MCF 10A (cell line): ENCODE measurements around the gene SLC35A5. TPM values are rescaled to one million over a fixed set of nuclear protein-coding genes. Genes with fewer than 3 reads are reported as not detected.
"Not testable (repeated sequence)": the region's sequence is repeated elsewhere in the genome, so short reads cannot be mapped to it uniquely, and the experiment has no call there.

Experiments
- BruUV-seq: library from RNA; stranded (reverse); fragments of 400-500 nt; replicated peaks from 2 replicates; lab custom pipeline; 2021; lab: Mats Ljungman, UMichigan
- CTCF ChIA-PET: fragments of 300-600 bp; sonication (Branson Sonifier 250); formaldehyde crosslinking; extraction: SDS; loops from one replicate; lab custom pipeline; 2021; ENCODE audit warnings: antibody characterized with exemption, inconsistent platforms; lab: Yijun Ruan, JAX
- POLR2A ChIA-PET: fragments of 300-600, 350-650 bp; sonication (Branson Sonifier 250); formaldehyde crosslinking; extraction: SDS; loops from one replicate; lab custom pipeline; 2020; ENCODE audit warnings: antibody characterized with exemption, inconsistent platforms; lab: Yijun Ruan, JAX
- DNase-seq: peaks from one replicate; pipeline ENCODE4 v3.0.0-alpha.2; 2018; ENCODE audit not compliant: unreplicated experiment
- H3K27ac Mint-ChIP-seq: one replicate; pipeline ENCODE4 v1.8.0; 2022; ENCODE audit warnings: mild to moderate bottlenecking, low read depth, mixed read lengths; ENCODE audit not compliant: unreplicated experiment
- H3K27me3 Mint-ChIP-seq: one replicate; pipeline ENCODE4 v1.8.0; 2022; ENCODE audit warnings: mixed read lengths; ENCODE audit not compliant: insufficient read depth, unreplicated experiment
- H3K36me3 Mint-ChIP-seq: one replicate; pipeline ENCODE4 v1.8.0; 2022; ENCODE audit warnings: mild to moderate bottlenecking, moderate library complexity, mixed read lengths; ENCODE audit not compliant: insufficient read depth, unreplicated experiment
- H3K4me1 Mint-ChIP-seq: one replicate; pipeline ENCODE4 v1.8.0; 2022; ENCODE audit warnings: mixed read lengths; ENCODE audit not compliant: insufficient read depth, unreplicated experiment
- H3K4me3 Mint-ChIP-seq: one replicate; pipeline ENCODE4 v1.8.0; 2022; ENCODE audit warnings: mild to moderate bottlenecking, moderate library complexity, mixed read lengths; ENCODE audit not compliant: unreplicated experiment
- H3K9me3 Mint-ChIP-seq: one replicate; pipeline ENCODE4 v1.8.0; 2022; ENCODE audit warnings: mixed read lengths; ENCODE audit not compliant: unreplicated experiment
- intact Hi-C: fragments of 100-400 bp; cut with micrococcal nuclease; formaldehyde crosslinking; loops from 2 replicates; pipeline ENCODE4 v1.14.1; 2022
- total RNA-seq: library from RNA; stranded (reverse); gene quantifications from 2 replicates; pipeline ENCODE4 v1.2.3, GENCODE V29; 2022
- TF ChIP-seq, protein P1 (sequence below): fragments of 200-600 bp; IDR thresholded peaks from one replicate; pipeline ENCODE4 v1.8.0; 2022; ENCODE audit warnings: antibody characterized with exemption, mild to moderate bottlenecking; ENCODE audit not compliant: unreplicated experiment

The SLC35A5 gene
- total RNA-seq, 1 experiment from 2014 or later: 26.7 TPM

DNA sequence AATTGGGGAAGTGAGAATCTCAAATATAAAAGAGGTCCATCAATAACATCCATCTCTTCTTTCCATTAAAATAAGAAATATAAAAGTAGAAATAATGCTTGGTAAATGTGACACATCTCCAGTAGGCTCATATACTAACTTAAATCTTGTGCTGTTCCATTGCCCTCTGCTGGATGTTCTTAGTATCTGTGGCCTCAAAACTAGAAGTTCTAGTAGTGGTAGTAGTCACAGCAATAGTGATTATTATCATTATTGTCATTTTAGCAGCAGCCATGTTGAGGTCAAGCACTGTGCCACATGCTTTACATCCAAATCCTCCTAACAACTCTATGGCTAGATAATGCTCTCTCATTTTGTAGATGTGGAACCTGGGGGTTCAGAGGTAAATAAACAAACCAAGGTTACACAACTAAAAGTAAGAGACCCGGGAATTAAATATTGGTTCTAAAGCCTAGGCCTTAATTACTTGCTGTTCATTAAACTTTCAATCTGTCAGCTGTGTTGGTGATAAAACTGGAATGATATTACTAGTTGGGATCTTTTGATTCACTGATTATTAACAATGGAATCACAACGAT lies 42.3 kb upstream of the SLC35A5 start:
- TF ChIP-seq, protein P1, sequence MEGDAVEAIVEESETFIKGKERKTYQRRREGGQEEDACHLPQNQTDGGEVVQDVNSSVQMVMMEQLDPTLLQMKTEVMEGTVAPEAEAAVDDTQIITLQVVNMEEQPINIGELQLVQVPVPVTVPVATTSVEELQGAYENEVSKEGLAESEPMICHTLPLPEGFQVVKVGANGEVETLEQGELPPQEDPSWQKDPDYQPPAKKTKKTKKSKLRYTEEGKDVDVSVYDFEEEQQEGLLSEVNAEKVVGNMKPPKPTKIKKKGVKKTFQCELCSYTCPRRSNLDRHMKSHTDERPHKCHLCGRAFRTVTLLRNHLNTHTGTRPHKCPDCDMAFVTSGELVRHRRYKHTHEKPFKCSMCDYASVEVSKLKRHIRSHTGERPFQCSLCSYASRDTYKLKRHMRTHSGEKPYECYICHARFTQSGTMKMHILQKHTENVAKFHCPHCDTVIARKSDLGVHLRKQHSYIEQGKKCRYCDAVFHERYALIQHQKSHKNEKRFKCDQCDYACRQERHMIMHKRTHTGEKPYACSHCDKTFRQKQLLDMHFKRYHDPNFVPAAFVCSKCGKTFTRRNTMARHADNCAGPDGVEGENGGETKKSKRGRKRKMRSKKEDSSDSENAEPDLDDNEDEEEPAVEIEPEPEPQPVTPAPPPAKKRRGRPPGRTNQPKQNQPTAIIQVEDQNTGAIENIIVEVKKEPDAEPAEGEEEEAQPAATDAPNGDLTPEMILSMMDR: peak; percentile 69
- Mint-ChIP-seq H3K4me1 (no peaks in the 10 kb centered on the region), H3K27ac (no peak overlapping the region), H3K36me3 (no peaks in the 10 kb centered on the region), H3K4me3 (no peak overlapping the region), H3K27me3 (no peaks in the 10 kb centered on the region), H3K9me3 (no peaks in the 10 kb centered on the region)
- peak; percentile 66 for DNase-seq
- no TSS peak for BruUV-seq
- ChIA-PET CTCF (interaction anchor here (0.6 to 7.1 kb wide), 29 partner anchors 13 to 410 kb away, joined by 3 to 98 read pairs (median 4); partner anchors contain the start of genes CD200 and SLC9C1), POLR2A (interaction anchor here (1.1 to 1.2 kb wide), 2 partner anchors 200 to 226 kb away, joined by 3 to 5 read pairs; partner anchors contain the start of gene SLC9C1)
- intact Hi-C loops: loop anchor here (1.0 to 2.0 kb wide), 5 partner anchors 80 to 409 kb away; no protein-coding TSS in a partner anchor

DNA sequence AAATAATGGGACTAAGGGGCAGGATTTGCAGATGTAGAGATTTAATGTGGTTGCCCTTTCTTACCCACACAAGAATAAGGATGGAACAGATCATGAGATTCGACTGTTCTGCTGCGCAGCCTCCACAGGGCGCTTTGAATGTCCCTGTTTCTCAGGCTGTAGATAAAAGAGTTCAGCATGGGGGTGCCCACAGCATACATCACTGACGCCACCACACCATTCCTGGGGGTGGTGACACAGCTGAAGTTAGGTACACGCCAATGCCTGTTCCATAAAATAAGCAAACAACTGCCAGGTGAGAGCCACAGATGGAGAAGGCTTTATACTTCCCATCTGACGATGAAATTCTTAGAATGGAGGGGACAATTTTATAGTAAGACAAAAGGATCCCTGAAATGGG lies 37.7 kb upstream of the SLC35A5 start:
- POLR2A ChIA-PET, H3K27ac Mint-ChIP-seq, H3K36me3 Mint-ChIP-seq, BruUV-seq, intact Hi-C loops, H3K9me3 Mint-ChIP-seq, DNase-seq, CTCF ChIA-PET, H3K4me1 Mint-ChIP-seq, H3K27me3 Mint-ChIP-seq, H3K4me3 Mint-ChIP-seq: not testable (repeated sequence)

DNA sequence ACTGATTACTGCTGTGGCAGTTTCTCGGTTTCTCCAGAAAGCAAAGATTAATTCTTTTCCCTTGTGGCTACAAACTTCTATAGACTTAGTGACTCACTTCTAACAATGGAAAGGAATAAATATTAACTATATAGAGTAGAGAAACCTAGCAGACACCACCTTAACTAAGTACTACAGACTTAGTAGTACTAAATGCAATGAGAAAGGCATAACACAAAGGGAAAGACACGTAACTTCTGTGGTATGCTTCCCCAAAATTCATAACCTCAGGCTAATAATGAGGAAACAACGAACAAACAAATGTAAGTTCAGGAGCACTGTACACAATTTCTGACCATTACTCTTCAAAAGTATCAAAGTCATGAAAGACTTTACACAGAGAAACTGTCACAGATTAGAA lies 31.3 kb upstream of the SLC35A5 start:
- H3K9me3 Mint-ChIP-seq: no peaks in the 10 kb centered on the region
- peaks cover 61% of the 10 kb centered on the region for H3K36me3 Mint-ChIP-seq
- H3K27ac Mint-ChIP-seq: peak overlapping the region; percentile 39
- intact Hi-C loops: no loop called here
- ChIA-PET POLR2A (interaction anchor here (0.9 to 1.4 kb wide), 2 partner anchors 32 to 237 kb away, joined by 5 to 7 read pairs; partner anchors contain the start of genes ATG3, SLC35A5 and SLC9C1), CTCF (interaction anchor here (0.5 to 1.4 kb wide), 8 partner anchors 9 to 419 kb away, joined by 3 to 10 read pairs (median 6); partner anchors contain the start of genes ATG3, SLC35A5 and SLC9C1)
- TF ChIP-seq, protein P1: no peak
- no peak for DNase-seq
- H3K4me3 Mint-ChIP-seq: no peak overlapping the region
- H3K27me3 Mint-ChIP-seq: no peaks in the 10 kb centered on the region
- no TSS peak for BruUV-seq
- no peaks in the 10 kb centered on the region for H3K4me1 Mint-ChIP-seq

DNA sequence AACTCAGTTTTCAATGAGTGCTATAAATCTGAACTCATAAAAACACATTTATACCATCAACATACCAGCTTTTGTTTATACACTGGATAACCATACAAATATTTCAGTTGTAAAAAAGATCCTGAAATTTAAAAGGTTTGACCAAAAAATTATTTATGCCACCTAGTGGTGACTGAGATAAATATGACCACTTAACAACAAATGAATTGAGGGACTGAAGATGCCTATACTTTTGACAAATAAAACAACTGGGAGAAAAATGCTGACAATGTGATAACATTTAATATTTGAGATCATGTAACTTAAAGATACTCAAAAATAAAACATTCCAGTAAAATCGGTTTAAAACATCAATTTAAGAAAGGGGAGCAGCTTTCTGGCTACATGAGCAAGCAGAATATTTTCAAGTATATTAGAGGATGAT lies 30.5 kb upstream of the SLC35A5 start:
- ChIA-PET CTCF (interaction anchor here (0.6 to 1.4 kb wide), 12 partner anchors 10 to 420 kb away, joined by 3 to 10 read pairs (median 4); partner anchors contain the start of genes ATG3, SLC35A5 and SLC9C1), POLR2A (interaction anchor here (0.9 to 1.4 kb wide), 2 partner anchors 31 to 238 kb away, joined by 5 to 7 read pairs; partner anchors contain the start of genes ATG3, SLC35A5 and SLC9C1)
- Mint-ChIP-seq H3K9me3 (no peaks in the 10 kb centered on the region), H3K27me3 (no peaks in the 10 kb centered on the region), H3K4me3 (no peak overlapping the region), H3K36me3 (peaks cover 65% of the 10 kb centered on the region), H3K27ac (no peak overlapping the region), H3K4me1 (no peaks in the 10 kb centered on the region)
- TF ChIP-seq, protein P1: peak; percentile 42
- peak; percentile 34 for DNase-seq
- BruUV-seq: no TSS peak
- intact Hi-C loops: loop anchor here (1.0 kb wide), 3 partner anchors 238 to 419 kb away; no protein-coding TSS in a partner anchor
